HEK293 (cell line): ENCODE data around the gene C12orf56.

Experiments
- SP7 ChIP-seq: fragments of 450-650 bp; formaldehyde crosslinking; IDR thresholded peaks from 2 replicates; pipeline ENCODE4 v1.5.1; 2016; ENCODE audit warnings: missing biosample characterization, missing genetic modification characterization
- ZEB2 ChIP-seq: fragments of 450-650 bp; formaldehyde crosslinking; IDR thresholded peaks from 2 replicates; pipeline ENCODE4 v1.5.1; 2016; ENCODE audit warnings: missing biosample characterization, missing genetic modification characterization
- ZNF121 ChIP-seq: fragments of 450-650 bp; formaldehyde crosslinking; IDR thresholded peaks from 2 replicates; pipeline ENCODE4 v1.5.1; 2016; ENCODE audit warnings: missing biosample characterization, missing genetic modification characterization
- ZNF138 ChIP-seq: fragments of 450-650 bp; formaldehyde crosslinking; IDR thresholded peaks from 2 replicates; pipeline ENCODE4 v1.5.1; 2016; ENCODE audit warnings: missing biosample characterization, missing genetic modification characterization, borderline replicate concordance
- ZNF558 ChIP-seq: fragments of 450-650 bp; formaldehyde crosslinking; IDR thresholded peaks from 2 replicates; pipeline ENCODE4 v1.5.1; 2016; ENCODE audit warnings: missing biosample characterization, missing genetic modification characterization
- ZNF629 ChIP-seq: fragments of 450-650 bp; formaldehyde crosslinking; IDR thresholded peaks from 2 replicates; pipeline ENCODE4 v1.5.1; 2017; ENCODE audit warnings: missing biosample characterization, missing genetic modification characterization
- TF ChIP-seq, protein P1 (sequence below): fragments of 450-650 bp; formaldehyde crosslinking; IDR thresholded peaks from 2 replicates; pipeline ENCODE4 v1.5.1; 2016; ENCODE audit warnings: missing biosample characterization, missing genetic modification characterization

- no peak for TF ChIP-seq ZNF121 (tag by site-specific recombination)
- no peak for TF ChIP-seq ZNF558 (tag by site-specific recombination)
- TF ChIP-seq, protein P1, sequence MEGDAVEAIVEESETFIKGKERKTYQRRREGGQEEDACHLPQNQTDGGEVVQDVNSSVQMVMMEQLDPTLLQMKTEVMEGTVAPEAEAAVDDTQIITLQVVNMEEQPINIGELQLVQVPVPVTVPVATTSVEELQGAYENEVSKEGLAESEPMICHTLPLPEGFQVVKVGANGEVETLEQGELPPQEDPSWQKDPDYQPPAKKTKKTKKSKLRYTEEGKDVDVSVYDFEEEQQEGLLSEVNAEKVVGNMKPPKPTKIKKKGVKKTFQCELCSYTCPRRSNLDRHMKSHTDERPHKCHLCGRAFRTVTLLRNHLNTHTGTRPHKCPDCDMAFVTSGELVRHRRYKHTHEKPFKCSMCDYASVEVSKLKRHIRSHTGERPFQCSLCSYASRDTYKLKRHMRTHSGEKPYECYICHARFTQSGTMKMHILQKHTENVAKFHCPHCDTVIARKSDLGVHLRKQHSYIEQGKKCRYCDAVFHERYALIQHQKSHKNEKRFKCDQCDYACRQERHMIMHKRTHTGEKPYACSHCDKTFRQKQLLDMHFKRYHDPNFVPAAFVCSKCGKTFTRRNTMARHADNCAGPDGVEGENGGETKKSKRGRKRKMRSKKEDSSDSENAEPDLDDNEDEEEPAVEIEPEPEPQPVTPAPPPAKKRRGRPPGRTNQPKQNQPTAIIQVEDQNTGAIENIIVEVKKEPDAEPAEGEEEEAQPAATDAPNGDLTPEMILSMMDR, result no peak
- no peak for TF ChIP-seq SP7 (tag by site-specific recombination)
- no peak for TF ChIP-seq ZNF629 (tag by site-specific recombination)
- TF ChIP-seq ZEB2 (tag by site-specific recombination), result no peak
- no peak for TF ChIP-seq ZNF138
Observed at GRCh38 chr12:64240781-64241180, 149.8 kb downstream of the C12orf56 start.
